IMR-90 (cell line): ENCODE data around the gene RNF144B. TPM values are rescaled to one million over a fixed set of nuclear protein-coding genes. Genes with fewer than 3 reads are reported as not detected.

Experiments used
- ATAC-seq: fragments of 200-7000 bp; cut with Tn5 transposase; 2 replicates; pipeline ENCODE4 v1.9.1; 2020; ENCODE audit warnings: low read depth, mild to moderate bottlenecking, moderate library complexity
- BruUV-seq: library from RNA; stranded (reverse); fragments of 400-500 nt; replicated peaks from 2 replicates; lab custom pipeline; 2021; lab: Mats Ljungman, UMichigan
- CTCF ChIA-PET: fragments of 300-600 bp; formaldehyde crosslinking; extraction: SDS; loops from one replicate; lab custom pipeline; 2021; ENCODE audit warnings: antibody characterized with exemption; lab: Yijun Ruan, JAX
- POLR2A ChIA-PET: fragments of 300-600 bp; sonication (Branson Sonifier 250); formaldehyde crosslinking; loops from one replicate; lab custom pipeline; 2022; ENCODE audit warnings: antibody characterized with exemption; ENCODE audit not compliant: unreplicated experiment; lab: Charles Lee
- DNase-seq: peaks from one replicate; pipeline ENCODE4 v3.0.0; 2013
- H2AFZ ChIP-seq: replicated peaks from 2 replicates; pipeline ENCODE3; 2013; ENCODE audit warnings: low read length, mild to moderate bottlenecking; ENCODE audit not compliant: poor library complexity
- H2AK5ac ChIP-seq: 2 replicates; pipeline ENCODE4 v1.6.1; 2013; ENCODE audit warnings: low read depth, low read length, inconsistent platforms
- H2AK9ac ChIP-seq: replicated peaks from 2 replicates; pipeline ENCODE3; 2013; ENCODE audit warnings: mild to moderate bottlenecking, low read depth, low read length, moderate library complexity; ENCODE audit not compliant: poor library complexity
- H2BK120ac ChIP-seq: 2 replicates; pipeline ENCODE4 v1.6.1; 2013; ENCODE audit warnings: low read depth, low read length, inconsistent platforms
- H2BK15ac ChIP-seq: 3 replicates; pipeline ENCODE4 v1.6.1; 2013; ENCODE audit warnings: low read depth, low read length, inconsistent platforms
- H2BK20ac ChIP-seq: 2 replicates; pipeline ENCODE4 v1.6.1; 2013; ENCODE audit warnings: low read depth, mild to moderate bottlenecking, inconsistent platforms, low read length, moderate library complexity
- H2BK5ac ChIP-seq: 2 replicates; pipeline ENCODE4 v1.6.1; 2013; ENCODE audit warnings: mild to moderate bottlenecking, low read depth, low read length, inconsistent platforms; ENCODE audit not compliant: poor library complexity, severe bottlenecking
- H3K14ac ChIP-seq: replicated peaks from 2 replicates; pipeline ENCODE4 v1.6.1; 2013; ENCODE audit warnings: low read depth, low read length, inconsistent platforms
- H3K18ac ChIP-seq: 2 replicates; pipeline ENCODE4 v1.6.1; 2013; ENCODE audit warnings: low read depth, low read length, control low read depth
- H3K23ac ChIP-seq: 2 replicates; pipeline ENCODE4 v1.6.1; 2013; ENCODE audit warnings: low read depth, low read length, inconsistent platforms
- H3K27ac ChIP-seq: 2 replicates; pipeline ENCODE4 v1.5.1; 2013; ENCODE audit warnings: mild to moderate bottlenecking, control low read depth, low read length; ENCODE audit not compliant: insufficient read depth
- H3K27me3 ChIP-seq: 2 replicates; pipeline ENCODE4 v1.6.1; 2013; ENCODE audit warnings: low read length; ENCODE audit not compliant: control insufficient read depth, insufficient read depth
- H3K36me3 ChIP-seq: 2 replicates; pipeline ENCODE4 v1.6.1; 2013; ENCODE audit warnings: low read length, mixed read lengths; ENCODE audit not compliant: control insufficient read depth, insufficient read depth
- H3K4ac ChIP-seq: 2 replicates; pipeline ENCODE4 v1.6.1; 2013; ENCODE audit warnings: low read depth, low read length, inconsistent platforms
- H3K4me1 ChIP-seq: 2 replicates; pipeline ENCODE4 v1.6.1; 2013; ENCODE audit warnings: low read length, mixed read lengths; ENCODE audit not compliant: control insufficient read depth, insufficient read depth
- H3K4me2 ChIP-seq: 2 replicates; pipeline ENCODE4 v1.6.1; 2013; ENCODE audit warnings: low read depth, mild to moderate bottlenecking, control low read depth, low read length, moderate library complexity
- H3K4me3 ChIP-seq: 2 replicates; pipeline ENCODE4 v1.5.1; 2013; ENCODE audit warnings: low read depth, mild to moderate bottlenecking, control low read depth, low read length, moderate library complexity; ENCODE audit not compliant: insufficient read depth
- H3K56ac ChIP-seq: 2 replicates; pipeline ENCODE4 v1.6.1; 2013; ENCODE audit warnings: low read length, inconsistent platforms; ENCODE audit not compliant: insufficient read depth; ENCODE audit errors: extremely low read depth
- H3K79me1 ChIP-seq, 2 experiments: 2 replicates each; pipeline ENCODE4 v1.6.1; 2013; ENCODE audit warnings: low read length in 2 of 2, inconsistent platforms in 1 of 2, low read depth in 1 of 2
- H3K9ac ChIP-seq: 2 replicates; pipeline ENCODE4 v1.6.1; 2013; ENCODE audit warnings: low read depth, low read length, control low read depth
- H3K9me1 ChIP-seq: 2 replicates; pipeline ENCODE4 v1.6.1; 2013; ENCODE audit warnings: low read length, inconsistent platforms; ENCODE audit not compliant: insufficient read depth
- H3K9me3 ChIP-seq: 2 replicates; pipeline ENCODE4 v1.6.1; 2013; ENCODE audit warnings: low read length; ENCODE audit not compliant: control insufficient read depth, insufficient read depth
- H4K20me1 ChIP-seq: 2 replicates; pipeline ENCODE4 v1.6.1; 2013; ENCODE audit warnings: low read length, inconsistent platforms; ENCODE audit not compliant: insufficient read depth
- H4K5ac ChIP-seq: 2 replicates; pipeline ENCODE4 v1.6.1; 2013; ENCODE audit warnings: mild to moderate bottlenecking, low read depth, low read length, control low read depth
- H4K8ac ChIP-seq, 2 experiments: 2 replicates each; pipeline ENCODE4 v1.6.1; 2013; ENCODE audit warnings: low read depth in 2 of 2, low read length in 2 of 2, control low read depth in 1 of 2, inconsistent platforms in 1 of 2
- H4K91ac ChIP-seq: 2 replicates; pipeline ENCODE4 v1.6.1; 2013; ENCODE audit warnings: low read depth, low read length, inconsistent platforms; ENCODE audit not compliant: insufficient read depth
- CEBPB ChIP-seq: IDR thresholded peaks from 2 replicates; pipeline ENCODE4 v1.6.1; 2012; ENCODE audit warnings: low read depth, low read length, improper control_type of control experiment
- CHD1 ChIP-seq: IDR thresholded peaks from 2 replicates; pipeline ENCODE4 v1.6.1; 2012; ENCODE audit warnings: low read depth, low read length, improper control_type of control experiment
- ELK1 ChIP-seq: fragments of 150-350 bp; IDR thresholded peaks from 2 replicates; pipeline ENCODE4 v1.6.1; 2016; ENCODE audit warnings: low read depth, mild to moderate bottlenecking, low read length, moderate library complexity, borderline replicate concordance
- MXI1 ChIP-seq: IDR thresholded peaks from 2 replicates; pipeline ENCODE4 v1.6.1; 2012; ENCODE audit warnings: low read depth, mild to moderate bottlenecking, low read length, moderate library complexity, borderline replicate concordance
- NFE2L2 ChIP-seq: fragments of 150-350 bp; IDR thresholded peaks from 2 replicates; pipeline ENCODE4 v1.6.1; 2016; ENCODE audit warnings: low read depth, mild to moderate bottlenecking, low read length
- RAD21 ChIP-seq: IDR thresholded peaks from 2 replicates; pipeline ENCODE4 v1.6.1; 2012; ENCODE audit warnings: low read length, improper control_type of control experiment
- SMC3 ChIP-seq: fragments of 150-350 bp; IDR thresholded peaks from 2 replicates; pipeline ENCODE4 v1.6.1; 2016; ENCODE audit warnings: low read depth, mild to moderate bottlenecking, antibody characterized with exemption, low read length, moderate library complexity
- WGBS, 2 experiments: methylation state at CpG; one replicate each; pipeline versions ENCODE4 v1.1.5 to v1.1.7; 2013; ENCODE audit warnings: missing lambda C conversion rate in 2 of 2; ENCODE audit not compliant: insufficient read length in 1 of 2; ENCODE audit errors: extremely low coverage in 2 of 2; 5-methylcytosine and 5-hydroxymethylcytosine counted together
- dilution Hi-C: fragments of 300-500 bp; cut with HindIII; formaldehyde crosslinking; loops from one replicate; pipeline ENCODE4 v1.14.3; 2018; ENCODE audit warnings: low sequenced_read_pairs; ENCODE audit not compliant: unreplicated experiment
- in situ Hi-C: fragments of 300-500 bp; cut with MboI; formaldehyde crosslinking; loops from 3 replicates; pipeline ENCODE4 v1.14.3; 2019; ENCODE audit warnings: low sequenced_read_pairs, inconsistent platforms, mixed read lengths
- intact Hi-C: fragments of 100-400 bp; cut with micrococcal nuclease; formaldehyde crosslinking; loops from 2 replicates; pipeline ENCODE4 v1.10.0; 2022
- polyA plus RNA-seq, 3 experiments: library from polyadenylated mRNA; depleted of rRNA; stranded (reverse); fragments of >200 nt; gene quantifications; 2 replicates each; pipeline ENCODE4 v1.2.3, GENCODE V29; 2012; ENCODE audit warnings: low replicate concordance in 1 of 3
- total RNA-seq: library from RNA; depleted of rRNA; stranded (reverse); fragments of >200 nt; gene quantifications from 2 replicates; pipeline ENCODE4 v1.2.3, GENCODE V29; 2012
- TF ChIP-seq, protein P1 (sequence below): conservative IDR thresholded peaks from 2 replicates; pipeline ENCODE4 v1.5.1; 2012; ENCODE audit warnings: mild to moderate bottlenecking, low read depth, low read length, improper control_type of control experiment

The RNF144B gene
- total and polyA plus RNA-seq, 2 of the 4 experiments (the other 2 are of a cell fraction), result 0.44 to 2.7 TPM

- no peak overlapping the region for H3K4me3 ChIP-seq
- no peak overlapping the region for H3K14ac ChIP-seq
- H2AFZ ChIP-seq, result no peak overlapping the region
- no peak overlapping the region for H2BK5ac ChIP-seq
- H3K27ac ChIP-seq, result no peak overlapping the region
- CTCF ChIA-PET, result no interaction called here
- H3K56ac ChIP-seq, result no peak overlapping the region
- no peak overlapping the region for H3K4me2 ChIP-seq
- no peak overlapping the region for H4K8ac ChIP-seq
- DNase-seq (no peak), ATAC-seq (no peak)
- no peak overlapping the region for H2BK15ac ChIP-seq
- intact Hi-C loops (no loop called here), in situ Hi-C loops (no loop called here), dilution Hi-C loops (no loop called here)
- no peak overlapping the region for H2AK5ac ChIP-seq
- H3K9me3 ChIP-seq, result no peaks in the 10 kb centered on the region
- TF ChIP-seq NFE2L2, result no peak
- TF ChIP-seq MXI1, result no peak
- no peak for TF ChIP-seq CHD1
- TF ChIP-seq CEBPB, result no peak
- no peak for TF ChIP-seq SMC3
- no peak for TF ChIP-seq ELK1
- TF ChIP-seq RAD21, result no peak
- TF ChIP-seq, protein P1, sequence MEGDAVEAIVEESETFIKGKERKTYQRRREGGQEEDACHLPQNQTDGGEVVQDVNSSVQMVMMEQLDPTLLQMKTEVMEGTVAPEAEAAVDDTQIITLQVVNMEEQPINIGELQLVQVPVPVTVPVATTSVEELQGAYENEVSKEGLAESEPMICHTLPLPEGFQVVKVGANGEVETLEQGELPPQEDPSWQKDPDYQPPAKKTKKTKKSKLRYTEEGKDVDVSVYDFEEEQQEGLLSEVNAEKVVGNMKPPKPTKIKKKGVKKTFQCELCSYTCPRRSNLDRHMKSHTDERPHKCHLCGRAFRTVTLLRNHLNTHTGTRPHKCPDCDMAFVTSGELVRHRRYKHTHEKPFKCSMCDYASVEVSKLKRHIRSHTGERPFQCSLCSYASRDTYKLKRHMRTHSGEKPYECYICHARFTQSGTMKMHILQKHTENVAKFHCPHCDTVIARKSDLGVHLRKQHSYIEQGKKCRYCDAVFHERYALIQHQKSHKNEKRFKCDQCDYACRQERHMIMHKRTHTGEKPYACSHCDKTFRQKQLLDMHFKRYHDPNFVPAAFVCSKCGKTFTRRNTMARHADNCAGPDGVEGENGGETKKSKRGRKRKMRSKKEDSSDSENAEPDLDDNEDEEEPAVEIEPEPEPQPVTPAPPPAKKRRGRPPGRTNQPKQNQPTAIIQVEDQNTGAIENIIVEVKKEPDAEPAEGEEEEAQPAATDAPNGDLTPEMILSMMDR, result no peak
- H3K18ac ChIP-seq, result no peak overlapping the region
- peaks cover 5% of the 10 kb centered on the region for H3K27me3 ChIP-seq
- no peaks in the 10 kb centered on the region for H3K36me3 ChIP-seq
- no peak overlapping the region for H3K23ac ChIP-seq
- H4K5ac ChIP-seq, result no peak overlapping the region
- no peak overlapping the region for H2AK9ac ChIP-seq
- no peak overlapping the region for H2BK120ac ChIP-seq
- H3K79me1 ChIP-seq, result no peaks in the 10 kb centered on the region; a peak in 1 of 4 replicates
- BruUV-seq, result no TSS peak
- no CpG with 5 or more reads among the region's 3 CpGs for WGBS, 2 experiments
- H3K4ac ChIP-seq, result no peak overlapping the region
- H4K20me1 ChIP-seq, result no peaks in the 10 kb centered on the region
- POLR2A ChIA-PET, result no interaction called here
- no peaks in the 10 kb centered on the region for H3K4me1 ChIP-seq
- H2BK20ac ChIP-seq, result no peak overlapping the region
- no peaks in the 10 kb centered on the region for H3K9me1 ChIP-seq
- H4K91ac ChIP-seq, result no peak overlapping the region
- no peak overlapping the region for H3K9ac ChIP-seq
These were observed 36.3 kb downstream of the RNF144B start for GRCh38 chr6:18423426-18423825.
